GM12892 (cell line): ENCODE results near the gene A2ML1.

Source experiments
- POLR2A ChIP-seq: IDR thresholded peaks from 2 replicates; pipeline ENCODE4 v1.6.1; 2011; ENCODE audit warnings: low read depth, low read length, control low read depth
- POLR2AphosphoS5 ChIP-seq: IDR thresholded peaks from 2 replicates; pipeline ENCODE4 v1.6.1; 2011; ENCODE audit warnings: low read depth, low read length, control low read depth
- TAF1 ChIP-seq: IDR thresholded peaks from 2 replicates; pipeline ENCODE4 v1.6.1; 2011; ENCODE audit warnings: low read depth, mild to moderate bottlenecking, control low read depth, low read length, borderline replicate concordance

GRCh38 chr12:8907513-8907912 is 85.1 kb downstream of the A2ML1 start:
- TF ChIP-seq TAF1, result no peak
- no peak for TF ChIP-seq POLR2A
- TF ChIP-seq POLR2AphosphoS5, result no peak
